ENCODE results near the gene TNFRSF18. TPM values are rescaled to one million over a fixed set of nuclear protein-coding genes. Genes with fewer than 3 reads are reported as not detected.

TNFRSF18 gene
- total RNA-seq, 2 donors from 2014 or later, result 0.55 TPM; not detected in 1

DNA sequence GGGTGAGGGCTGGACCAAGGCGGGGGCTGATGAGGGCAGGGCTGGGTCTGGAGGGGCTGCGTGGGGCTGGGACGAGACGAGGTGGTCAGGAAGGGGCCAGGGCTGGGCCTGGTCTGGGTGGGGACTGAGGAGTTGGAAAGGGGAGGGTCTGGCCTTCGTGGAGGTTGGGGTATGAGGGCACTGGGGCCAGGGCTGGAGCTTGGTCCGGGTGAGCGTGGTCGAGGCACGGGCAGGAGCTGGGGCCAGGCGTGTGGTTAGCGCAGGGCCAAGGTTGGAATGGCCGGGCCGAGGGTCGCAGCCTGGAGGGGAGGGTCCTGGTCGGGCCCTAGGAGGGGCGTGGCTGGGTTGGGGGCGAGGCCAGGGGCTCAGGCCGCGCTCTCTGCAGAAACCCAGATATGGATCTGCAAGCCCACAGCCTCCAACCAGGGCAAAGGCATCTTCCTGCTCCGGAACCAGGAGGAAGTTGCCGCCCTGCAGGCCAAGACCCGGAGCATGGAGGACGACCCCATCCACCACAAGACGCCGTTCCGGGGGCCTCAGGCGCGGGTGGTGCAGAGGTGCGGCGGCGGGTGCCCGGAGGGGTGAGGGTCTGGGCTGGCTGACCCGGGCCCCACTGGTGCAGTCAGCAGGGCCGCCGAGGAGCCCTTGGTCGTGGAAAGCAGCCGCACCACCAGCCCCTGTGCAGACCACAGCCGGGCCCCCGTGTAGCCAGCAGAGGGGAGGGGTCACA lies 23.7 kb downstream of the TNFRSF18 start:
- TF ChIP-seq, protein P1, sequence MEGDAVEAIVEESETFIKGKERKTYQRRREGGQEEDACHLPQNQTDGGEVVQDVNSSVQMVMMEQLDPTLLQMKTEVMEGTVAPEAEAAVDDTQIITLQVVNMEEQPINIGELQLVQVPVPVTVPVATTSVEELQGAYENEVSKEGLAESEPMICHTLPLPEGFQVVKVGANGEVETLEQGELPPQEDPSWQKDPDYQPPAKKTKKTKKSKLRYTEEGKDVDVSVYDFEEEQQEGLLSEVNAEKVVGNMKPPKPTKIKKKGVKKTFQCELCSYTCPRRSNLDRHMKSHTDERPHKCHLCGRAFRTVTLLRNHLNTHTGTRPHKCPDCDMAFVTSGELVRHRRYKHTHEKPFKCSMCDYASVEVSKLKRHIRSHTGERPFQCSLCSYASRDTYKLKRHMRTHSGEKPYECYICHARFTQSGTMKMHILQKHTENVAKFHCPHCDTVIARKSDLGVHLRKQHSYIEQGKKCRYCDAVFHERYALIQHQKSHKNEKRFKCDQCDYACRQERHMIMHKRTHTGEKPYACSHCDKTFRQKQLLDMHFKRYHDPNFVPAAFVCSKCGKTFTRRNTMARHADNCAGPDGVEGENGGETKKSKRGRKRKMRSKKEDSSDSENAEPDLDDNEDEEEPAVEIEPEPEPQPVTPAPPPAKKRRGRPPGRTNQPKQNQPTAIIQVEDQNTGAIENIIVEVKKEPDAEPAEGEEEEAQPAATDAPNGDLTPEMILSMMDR (IDR thresholded peaks at IDR 0.05), result no peak
- H3K4me3 ChIP-seq, result no peak overlapping the region
- no peaks in the 10 kb centered on the region for H3K4me1 ChIP-seq
- no peaks in the 10 kb centered on the region for H3K9me3 ChIP-seq
- H3K36me3 ChIP-seq, result no peaks in the 10 kb centered on the region
- H3K27ac ChIP-seq, result no peak overlapping the region
- peaks cover 0 to 7% of the 10 kb centered on the region in 2 donors for H3K27me3 ChIP-seq
- DNase-seq (ENCODE audit: low spot score), result no peak

DNA sequence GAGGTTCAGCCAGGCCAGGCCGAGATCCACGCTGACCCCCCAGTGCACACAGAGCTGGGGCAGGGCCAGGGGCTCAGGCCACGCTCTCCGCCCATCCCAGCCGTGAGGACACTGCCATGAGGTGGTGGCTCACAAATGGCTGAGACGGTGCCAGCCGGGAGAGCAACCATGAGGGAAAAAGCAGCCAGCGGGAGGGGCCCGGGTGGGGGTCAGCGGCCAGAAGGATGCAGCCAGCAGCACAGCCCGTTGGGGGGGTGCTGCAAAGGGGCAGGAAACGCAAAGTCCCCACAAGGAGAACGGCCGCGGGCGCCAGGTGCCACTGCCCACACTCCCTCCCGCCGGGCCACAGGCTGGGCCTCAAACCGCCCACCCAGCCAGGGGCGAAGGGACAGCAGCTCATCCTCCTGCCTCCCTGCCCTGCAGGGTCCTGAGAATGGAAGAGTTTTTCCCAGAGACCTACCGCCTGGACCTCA lies 24.4 kb downstream of the TNFRSF18 start:
- Histone ChIP-seq H3K27me3 (peaks cover 0 to 7% of the 10 kb centered on the region in 2 donors), H3K27ac (no peak overlapping the region), H3K4me3 (no peak overlapping the region), H3K4me1 (no peaks in the 10 kb centered on the region), H3K36me3 (no peaks in the 10 kb centered on the region), H3K9me3 (no peaks in the 10 kb centered on the region)
- TF ChIP-seq, protein P1 (IDR thresholded peaks at IDR 0.05), result no peak
- DNase-seq (ENCODE audit: low spot score), result no peak

DNA sequence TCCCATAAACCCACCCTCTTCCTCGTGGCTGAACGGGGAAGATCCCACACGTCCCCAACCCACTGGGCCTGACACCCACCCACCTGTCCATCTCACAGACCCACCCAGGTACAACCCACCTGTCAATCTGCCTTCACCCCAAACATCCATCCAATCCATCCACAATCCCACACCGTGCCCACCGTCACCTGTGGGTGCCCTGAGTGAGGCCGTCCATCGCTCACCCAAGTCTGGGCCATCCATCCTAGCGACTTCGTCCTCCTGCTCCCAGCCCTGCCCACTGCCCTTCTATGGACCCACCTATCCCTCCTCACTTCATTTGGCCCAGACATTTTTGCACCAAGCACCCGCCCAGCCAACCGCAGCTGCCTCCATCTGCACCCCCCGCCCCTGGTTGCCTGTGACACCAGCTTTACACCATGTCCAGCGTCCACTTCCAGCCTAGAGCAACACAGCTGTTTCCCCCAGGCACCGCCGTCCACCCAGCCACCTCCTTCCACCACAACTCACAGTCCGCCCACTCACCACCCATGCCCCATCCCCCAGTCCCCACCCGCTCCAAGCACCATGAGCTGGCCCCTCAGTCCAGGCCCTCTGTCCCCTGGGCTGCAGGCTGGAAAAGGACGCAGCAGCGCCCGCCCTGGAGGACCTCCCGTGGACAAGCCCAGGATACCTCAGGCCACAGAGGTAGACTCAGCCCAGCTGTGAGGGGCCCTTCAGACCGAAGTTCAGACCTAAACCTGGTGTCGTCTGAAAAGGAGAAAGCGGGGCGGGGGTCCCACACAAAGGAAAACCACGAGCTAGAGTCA lies 25.1 kb downstream of the TNFRSF18 start:
- no peak overlapping the region for H3K4me3 ChIP-seq
- H3K4me1 ChIP-seq, result no peaks in the 10 kb centered on the region
- no peak overlapping the region for H3K27ac ChIP-seq
- H3K27me3 ChIP-seq, result peaks cover 0 to 7% of the 10 kb centered on the region in 2 donors
- TF ChIP-seq, protein P1 (IDR thresholded peaks at IDR 0.05), result no peak
- no peaks in the 10 kb centered on the region for H3K9me3 ChIP-seq
- no peaks in the 10 kb centered on the region for H3K36me3 ChIP-seq
- DNase-seq (ENCODE audit: low spot score), result no peak

DNA sequence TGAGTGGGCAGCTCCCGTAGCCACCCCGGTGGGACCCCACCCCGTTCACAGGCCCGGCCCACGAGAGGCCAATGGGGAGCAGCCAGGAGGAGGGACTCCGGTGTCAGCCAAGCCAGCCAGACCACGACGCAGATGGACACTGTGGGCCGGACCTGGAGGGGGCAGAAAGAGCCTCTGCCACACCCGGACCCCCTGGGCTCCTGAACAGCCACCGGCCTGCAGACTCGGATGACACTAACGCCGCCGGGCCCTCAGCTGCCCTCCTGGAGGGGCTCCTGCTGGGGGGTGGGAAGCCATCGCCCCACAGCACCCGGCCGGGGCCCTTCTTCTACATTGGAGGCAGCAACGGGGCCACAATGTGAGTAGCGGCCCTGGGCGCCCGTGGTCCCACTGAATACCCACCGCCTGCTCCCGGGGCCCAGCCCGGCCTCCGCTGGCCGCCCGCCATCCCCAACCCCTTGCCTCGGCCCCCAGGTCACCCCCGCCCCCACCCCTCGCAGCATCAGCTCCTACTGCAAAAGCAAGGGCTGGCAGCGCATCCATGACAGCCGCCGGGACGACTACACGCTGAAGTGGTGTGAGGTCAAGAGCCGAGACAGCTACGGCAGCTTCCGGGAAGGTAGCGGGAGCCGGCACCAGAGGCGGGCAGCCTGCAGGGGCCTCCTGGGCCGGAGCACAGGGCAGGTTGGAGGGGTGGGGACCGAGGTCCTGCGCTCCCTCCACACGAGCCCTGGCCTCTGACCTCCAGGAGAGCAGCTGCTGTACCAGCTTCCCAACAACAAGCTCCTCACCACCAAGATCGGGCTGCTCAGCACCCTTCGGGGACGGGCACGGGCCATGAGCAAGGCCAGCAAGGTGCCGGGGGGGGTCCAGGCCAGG lies 26.2 kb downstream of the TNFRSF18 start:
- no peaks in the 10 kb centered on the region for H3K36me3 ChIP-seq
- TF ChIP-seq, protein P1 (IDR thresholded peaks at IDR 0.05), result no peak
- peaks cover 0 to 7% of the 10 kb centered on the region in 2 donors for H3K27me3 ChIP-seq
- no peak for DNase-seq (ENCODE audit: low spot score)
- no peaks in the 10 kb centered on the region for H3K4me1 ChIP-seq
- H3K9me3 ChIP-seq, result no peaks in the 10 kb centered on the region
- H3K27ac ChIP-seq, result no peak overlapping the region
- no peak overlapping the region for H3K4me3 ChIP-seq

DNA sequence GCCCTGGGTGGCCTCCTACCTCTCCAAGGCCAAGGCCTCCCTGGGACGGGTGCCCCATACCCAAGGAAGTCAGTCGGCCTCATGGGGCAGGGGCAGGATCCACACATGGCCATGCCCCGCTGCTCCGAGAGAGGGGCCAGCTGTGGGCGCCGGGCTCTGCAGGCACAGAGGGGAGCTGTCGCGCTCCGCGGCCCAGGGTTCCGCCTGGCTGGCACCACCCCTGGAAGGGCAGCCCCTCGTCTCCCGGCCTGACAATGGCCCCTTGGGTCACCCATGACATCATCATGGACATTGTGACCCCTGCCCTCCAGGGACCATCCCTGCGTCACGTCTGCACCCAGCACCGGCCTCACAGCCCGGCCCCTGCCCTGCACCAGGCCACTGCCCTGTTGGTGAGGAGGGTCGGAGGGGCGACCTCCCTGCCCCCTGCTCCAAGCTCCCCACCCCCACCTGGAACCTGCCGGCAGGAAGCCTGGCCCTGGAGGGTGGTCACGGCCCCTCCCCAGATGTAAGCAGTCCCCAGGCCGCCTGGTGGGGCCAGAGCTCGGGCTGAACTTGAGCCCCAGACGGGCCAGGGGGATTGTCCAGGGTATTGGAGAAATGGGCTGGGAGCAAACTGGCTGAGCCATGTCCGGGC lies 26.9 kb downstream of the TNFRSF18 start:
- Histone ChIP-seq H3K27me3 (peaks cover 0 to 7% of the 10 kb centered on the region in 2 donors), H3K4me3 (no peak overlapping the region), H3K4me1 (no peaks in the 10 kb centered on the region), H3K36me3 (no peaks in the 10 kb centered on the region), H3K27ac (no peak overlapping the region), H3K9me3 (no peaks in the 10 kb centered on the region)
- no peak for DNase-seq (ENCODE audit: low spot score)
- TF ChIP-seq, protein P1 (IDR thresholded peaks at IDR 0.05), result no peak

Measured in right atrium auricular region (tissue), 2 donors.